Stimulated activated CD8-positive, alpha-beta memory T cell treated with anti-CD3 and anti-CD28 coated beads, Interleukin-7, amount 100 ng/mL, for 4 hours (primary cell): ENCODE measurements around the gene COPB1.
A peak's percentile ranks its signal among the peaks of the same experiment; 100 is the strongest.

Source experiments
- DNase-seq, 2 donors: peaks; one replicate each; pipeline ENCODE4 v3.0.0-alpha.2; 2020; ENCODE audit warnings: low read depth in 2 of 2

The COPB1 gene

DNA sequence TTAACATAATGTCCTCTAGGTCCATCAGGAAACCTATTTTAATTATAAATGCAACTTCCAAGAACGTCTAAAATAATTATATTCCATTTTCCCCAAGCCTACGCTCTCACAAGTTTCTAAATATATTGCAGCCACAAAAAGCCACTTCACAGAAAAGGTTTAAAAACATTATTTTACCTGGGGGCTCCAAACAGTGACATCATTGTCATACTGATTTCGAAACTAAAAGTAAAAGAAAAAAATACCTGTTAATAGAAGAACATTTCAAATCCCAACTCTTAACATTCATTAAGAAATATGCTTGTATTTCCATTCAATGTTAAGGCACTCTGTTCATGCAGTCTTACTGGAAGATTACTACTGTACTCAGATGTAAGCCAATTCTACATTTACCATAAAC is 19.2 kb upstream of the COPB1 start:
- no peak for DNase-seq

DNA sequence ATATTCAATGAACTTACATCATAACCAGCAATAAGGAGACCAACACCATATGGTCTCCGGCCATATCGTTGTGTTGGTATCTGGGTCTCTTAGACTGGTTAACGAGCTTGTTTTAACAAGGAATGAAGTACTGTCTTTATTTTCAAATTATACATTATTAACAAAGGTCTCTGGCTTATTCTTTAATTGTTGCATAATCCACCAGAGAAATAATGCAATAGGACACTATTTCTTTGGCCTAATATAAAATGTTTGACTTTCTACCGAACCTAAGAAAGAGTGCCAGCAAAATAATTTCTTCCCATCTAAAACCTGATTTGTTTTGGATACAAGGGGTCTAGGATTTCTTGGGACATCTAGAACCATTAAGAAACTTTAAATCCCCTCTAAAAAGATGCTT is 14.2 kb upstream of the COPB1 start:
- DNase-seq = no peak

DNA sequence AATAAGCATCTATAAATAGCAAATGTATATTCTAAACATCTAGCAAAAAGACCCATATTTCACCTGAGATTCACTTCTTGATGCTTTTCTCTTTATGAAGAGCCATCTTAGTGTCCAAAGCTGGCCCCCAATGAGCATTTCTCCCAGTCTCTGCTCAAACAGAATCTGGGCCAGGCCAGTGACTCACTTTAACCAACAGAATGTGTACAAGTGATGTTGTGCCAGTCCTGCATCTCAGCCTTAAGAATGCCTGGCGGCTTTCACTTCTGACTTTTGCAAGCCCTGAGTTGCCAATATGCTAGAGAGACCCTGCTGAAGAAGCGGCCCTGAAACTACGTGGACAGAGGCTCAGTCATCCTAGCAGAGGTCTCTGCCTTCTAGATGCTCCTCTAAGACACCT is 6.9 kb upstream of the COPB1 start:
- DNase-seq = no peak

DNA sequence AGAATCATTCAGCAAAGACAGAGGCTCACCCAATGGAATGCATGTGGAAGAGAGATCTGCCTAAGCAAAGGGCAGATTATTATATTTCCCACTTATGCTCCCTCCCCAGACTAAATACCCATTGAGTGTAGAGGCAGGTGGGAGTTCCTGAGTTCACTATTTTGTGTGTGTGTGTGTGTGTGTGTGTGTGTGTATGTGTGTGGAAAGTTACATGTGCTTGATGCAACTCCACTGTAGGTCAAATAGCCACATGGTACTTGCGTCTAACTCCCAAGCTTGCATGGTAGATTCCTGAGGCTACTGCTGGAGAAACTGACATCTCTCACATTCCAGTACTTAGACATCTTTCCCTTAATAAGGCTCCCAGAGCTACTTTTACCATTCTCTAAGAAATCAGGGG is 3.4 kb upstream of the COPB1 start:
- DNase-seq = no peak

DNA sequence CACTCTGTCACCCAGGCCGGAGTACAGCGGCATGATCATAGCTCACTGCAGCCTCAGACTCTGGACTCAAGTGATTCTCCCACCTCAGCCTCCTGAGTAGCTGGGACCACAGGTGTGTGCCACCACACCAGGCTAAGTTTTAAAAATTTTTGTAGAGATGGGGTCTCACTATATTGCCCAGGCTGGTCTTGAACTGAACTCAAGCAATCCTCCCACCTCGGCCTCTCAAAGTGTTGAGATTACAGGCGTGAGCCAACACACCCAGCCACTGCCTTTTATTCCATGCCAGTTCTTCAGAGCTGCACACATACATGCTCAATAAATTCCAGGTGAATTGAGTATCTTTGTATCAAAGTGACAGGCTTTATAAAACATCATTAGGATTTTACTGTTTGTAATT is 2.4 kb upstream of the COPB1 start:
- DNase-seq = no peak

DNA sequence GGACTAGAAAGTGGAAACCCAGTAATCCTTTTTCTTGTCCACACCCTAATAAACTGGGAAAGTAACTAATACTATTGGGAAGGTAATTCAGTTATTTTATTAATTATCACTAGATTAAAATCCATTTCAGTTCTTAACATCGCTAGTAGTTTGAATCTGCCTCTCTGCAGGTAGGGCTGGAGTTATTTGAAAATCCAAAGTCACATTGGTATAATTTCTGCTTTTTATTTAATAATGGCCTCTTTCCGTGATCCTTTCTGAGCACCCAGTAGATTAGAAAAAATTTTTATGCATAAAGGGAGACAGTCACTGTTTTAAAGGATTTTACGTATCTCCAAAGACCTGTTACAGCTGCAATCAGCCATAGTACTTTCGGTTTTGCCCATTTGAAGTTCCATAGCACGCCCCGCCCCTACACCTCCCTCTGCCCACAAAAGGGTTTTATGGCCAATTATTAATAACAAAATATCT is 605 bp upstream of the COPB1 start:
- peak; percentile 24 to 40 for DNase-seq

DNA sequence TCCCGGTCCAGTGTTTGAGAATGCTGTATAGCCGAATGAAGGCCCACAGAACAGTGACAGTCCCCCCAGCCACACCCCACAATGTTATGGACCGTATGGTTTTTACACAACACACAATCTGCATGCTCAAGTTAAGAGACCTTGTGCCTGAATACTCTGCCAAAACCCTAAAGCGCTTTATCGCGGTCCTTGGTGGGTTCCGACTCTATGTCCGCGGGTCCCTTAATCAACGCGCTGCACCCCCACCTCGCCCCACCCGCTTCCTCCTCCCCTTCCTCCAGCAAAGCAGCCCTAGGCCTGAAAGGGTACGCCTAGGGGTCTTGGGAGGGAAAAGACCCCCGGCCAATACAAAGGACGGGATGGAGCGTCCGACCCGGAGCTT is 442 bp downstream of the COPB1 start:
- peak in 1 of 2 donors; percentile 32 for DNase-seq

DNA sequence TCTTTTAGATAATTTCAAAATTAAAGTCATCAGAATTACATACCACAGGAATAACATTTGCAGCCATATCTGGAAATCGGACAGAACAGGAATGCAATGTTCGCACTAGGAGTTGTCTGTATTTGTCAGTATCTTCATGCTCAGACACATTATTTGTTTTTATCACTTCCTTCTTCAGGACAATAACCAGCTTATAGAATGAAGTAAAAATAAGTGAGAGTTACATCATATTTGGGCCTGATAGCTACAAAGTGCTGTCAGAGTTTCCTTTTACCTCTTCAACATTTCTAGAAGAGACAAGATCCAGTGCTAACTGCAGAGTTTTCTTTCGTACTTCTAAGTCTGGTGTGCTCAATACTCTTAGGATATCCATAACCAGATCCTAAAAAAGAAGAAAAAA is 18.9 kb downstream of the COPB1 start:
- no peak for DNase-seq

DNA sequence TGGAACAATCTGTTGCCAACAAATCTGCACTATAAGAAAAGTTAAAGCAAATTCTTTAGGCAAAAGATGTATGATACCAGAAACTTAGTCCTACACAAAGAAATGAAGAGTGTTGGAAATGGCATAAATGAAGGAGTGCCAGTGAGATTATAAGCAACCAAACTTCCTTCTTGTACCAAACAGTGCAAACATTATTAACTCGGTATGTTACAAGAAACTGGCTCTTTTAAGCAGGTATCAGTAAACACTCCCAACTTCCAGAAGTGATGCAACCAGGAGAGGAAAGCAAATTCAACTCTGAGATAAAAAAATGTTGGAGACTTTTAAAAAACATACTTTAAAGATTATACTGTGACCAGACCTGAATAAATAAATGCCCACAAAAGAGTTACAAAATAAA is 28.5 kb downstream of the COPB1 start:
- no peak for DNase-seq

DNA sequence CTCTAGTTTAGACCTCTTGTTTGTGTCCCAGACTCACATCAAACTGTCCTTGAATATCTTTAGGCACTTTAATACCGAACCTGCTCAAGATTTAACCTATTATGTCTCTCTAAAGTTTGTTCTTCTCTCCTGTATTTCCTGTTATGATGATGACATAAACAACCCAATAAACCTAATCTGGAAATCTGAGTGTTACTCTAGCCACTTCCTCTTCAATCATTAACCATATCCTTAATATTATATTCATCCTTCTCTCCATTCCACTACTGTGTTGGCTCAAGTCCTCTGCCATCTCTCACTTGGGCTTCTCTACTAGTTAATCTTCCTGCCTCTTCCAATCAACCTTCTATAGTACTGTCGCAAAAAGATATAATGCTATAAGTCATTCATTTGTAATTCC is 36.0 kb downstream of the COPB1 start:
- no peak for DNase-seq

DNA sequence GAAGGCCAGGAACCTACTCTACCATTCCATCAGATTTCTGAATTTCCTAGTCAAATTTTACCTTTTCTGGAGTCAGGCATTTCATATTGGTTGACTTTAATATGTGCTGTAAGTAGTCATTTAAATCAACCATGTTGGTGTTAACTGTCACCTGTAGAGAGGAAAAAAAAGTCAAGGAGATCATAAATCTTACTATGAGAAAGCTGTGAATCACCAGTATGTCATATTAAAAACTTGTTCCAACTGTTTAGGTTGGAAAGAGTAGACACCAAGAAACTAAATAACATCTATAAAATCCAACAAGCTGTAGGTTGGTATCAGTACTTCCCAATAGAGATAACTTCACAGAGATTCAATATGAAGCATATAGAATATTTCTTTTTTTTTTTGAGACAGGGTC is 39.5 kb downstream of the COPB1 start:
- no peak for DNase-seq

DNA sequence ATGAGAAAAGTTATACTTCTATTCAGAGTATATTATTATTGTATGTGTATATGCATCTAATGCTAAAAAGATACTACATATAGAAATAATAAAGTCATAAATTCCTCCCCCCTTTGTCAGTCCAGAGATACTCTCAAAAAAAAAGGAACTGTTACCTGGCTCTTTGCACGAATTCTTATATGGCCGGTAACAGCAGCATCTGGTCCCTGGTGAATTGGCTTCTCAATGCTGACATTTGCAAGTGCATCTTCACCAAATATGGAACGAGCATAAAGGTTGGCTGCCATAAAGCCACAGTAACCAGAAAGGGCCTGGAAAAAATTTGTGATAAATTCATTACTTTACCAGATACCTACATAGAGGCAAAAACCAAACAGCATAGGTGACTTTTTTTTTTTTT is 41.2 kb downstream of the COPB1 start:
- no peak for DNase-seq

DNA sequence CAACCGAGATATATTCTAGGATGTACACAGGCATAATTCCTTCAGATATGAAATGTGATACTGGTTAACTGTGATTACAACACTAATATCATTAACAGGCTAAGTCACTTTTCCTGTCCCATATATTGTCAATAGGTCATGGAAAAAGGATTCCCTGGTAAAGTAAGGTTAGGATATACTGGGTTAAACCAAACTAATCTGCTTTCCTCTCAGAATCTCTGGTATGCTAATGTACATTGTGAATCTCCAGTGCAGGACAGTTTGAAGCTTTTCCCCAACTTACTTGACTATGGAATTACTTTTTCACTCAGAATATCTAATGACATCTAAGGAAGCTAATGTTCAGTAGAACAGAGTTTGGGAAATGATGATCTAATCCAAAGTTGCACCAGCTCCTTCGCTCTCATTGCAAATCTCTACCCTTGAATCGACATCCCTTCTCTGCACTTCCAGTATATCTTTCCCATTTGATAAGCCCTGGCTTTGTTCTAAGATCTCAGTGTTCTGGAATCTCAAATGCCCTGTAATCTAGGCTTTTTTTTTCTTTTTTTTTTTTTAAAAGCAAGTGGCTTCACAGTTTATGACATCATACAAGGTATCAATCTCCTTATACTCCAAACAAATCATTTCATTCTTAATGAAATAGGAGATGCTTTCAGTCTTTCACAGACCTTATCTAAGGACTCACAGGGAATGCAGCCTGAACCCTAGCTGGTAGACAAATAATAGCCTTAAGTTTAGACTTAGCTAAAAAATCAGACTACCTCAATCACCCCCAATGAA is 43.8 kb downstream of the COPB1 start:
- DNase-seq = no peak

DNA sequence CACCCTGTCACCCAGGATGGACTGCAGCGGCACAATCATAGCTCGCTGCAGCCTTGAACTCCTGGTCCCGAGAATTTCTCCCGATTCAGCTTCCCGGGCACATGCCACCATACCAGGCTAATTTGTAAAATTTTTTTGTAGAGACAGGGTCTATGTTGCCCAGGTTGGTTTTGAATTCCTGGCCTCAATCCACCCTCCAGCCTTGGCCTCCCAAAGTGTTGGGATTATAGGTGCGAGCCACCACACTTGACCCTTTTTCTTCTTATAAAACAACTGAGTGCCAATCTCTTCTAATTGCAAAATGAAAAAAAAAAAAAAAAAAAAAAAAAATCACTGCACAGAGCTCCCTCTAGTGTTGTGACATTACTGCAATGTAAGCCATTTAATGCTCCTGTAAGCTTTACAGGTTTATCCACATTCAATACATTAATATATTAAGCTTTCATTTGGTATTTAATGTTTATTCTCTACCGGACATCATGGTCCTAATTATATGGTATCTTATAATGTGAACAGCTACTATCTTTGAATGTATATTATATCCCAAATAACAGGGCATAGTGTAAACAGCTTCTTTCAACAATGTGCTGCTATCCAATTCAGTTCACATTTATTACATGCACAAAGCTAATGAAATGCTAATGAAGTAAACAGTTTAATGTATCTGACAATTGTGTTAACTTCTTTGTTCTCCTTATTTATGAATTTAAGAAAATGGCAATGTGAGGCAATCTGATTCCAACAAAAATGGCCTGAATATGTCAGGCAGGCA is 44.6 kb downstream of the COPB1 start:
- DNase-seq = no peak

DNA sequence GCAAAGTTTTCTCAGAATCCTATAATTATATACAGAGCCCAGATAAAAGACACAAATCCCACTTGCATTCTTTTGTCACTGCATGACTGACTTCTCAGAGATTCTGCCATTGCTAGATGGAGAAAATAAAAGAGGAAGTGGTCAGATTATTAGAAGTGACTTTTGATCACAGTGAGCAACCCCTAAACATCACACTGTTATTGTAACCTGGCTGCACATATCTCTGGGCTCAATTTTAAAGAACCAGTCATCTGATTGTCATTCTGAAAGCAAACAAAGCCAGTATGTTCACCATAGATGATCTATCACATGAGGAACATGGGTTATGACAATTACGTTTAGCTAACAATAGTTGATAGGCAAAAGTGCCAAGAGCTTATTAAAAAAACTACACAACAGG is 47.8 kb downstream of the COPB1 start:
- DNase-seq = no peak

DNA sequence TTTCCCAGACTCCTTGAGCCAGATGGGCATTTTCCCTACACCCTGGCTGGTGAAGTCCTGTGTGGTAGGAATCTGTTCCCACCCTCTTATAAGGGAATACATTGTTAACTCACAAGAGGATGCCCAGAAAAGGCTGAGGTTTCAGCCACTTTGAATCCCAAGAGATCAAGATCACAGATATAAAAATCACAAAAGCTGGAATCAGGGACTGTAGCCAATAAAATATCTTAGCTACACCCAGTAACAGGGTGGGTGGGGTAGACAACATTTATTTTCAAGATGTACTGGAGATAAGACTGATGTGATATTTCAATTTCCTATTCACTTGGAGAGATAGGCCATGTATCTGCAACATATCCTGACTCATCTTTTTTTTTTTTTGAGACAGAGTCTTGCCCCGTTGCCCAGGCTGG is 50.3 kb downstream of the COPB1 start:
- DNase-seq = no peak

DNA sequence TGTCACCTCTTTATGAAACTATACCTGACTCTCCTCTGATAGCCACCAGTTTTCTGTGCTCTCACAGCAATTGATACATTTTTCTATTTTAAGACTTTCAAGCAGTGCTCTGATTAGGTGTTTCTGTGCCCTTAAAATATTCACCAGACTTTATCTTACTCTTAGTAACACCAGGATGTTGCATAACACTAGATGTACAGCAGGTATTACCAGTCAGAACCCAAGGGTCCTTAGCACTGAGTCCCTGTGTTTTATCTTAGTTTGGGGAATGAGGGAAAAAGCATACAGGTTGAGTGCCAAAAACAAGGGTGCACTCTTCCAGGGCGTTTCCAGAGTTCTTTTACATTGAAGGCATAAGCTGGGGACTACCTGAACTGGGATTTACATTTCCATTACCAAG is 51.4 kb downstream of the COPB1 start:
- DNase-seq = no peak

DNA sequence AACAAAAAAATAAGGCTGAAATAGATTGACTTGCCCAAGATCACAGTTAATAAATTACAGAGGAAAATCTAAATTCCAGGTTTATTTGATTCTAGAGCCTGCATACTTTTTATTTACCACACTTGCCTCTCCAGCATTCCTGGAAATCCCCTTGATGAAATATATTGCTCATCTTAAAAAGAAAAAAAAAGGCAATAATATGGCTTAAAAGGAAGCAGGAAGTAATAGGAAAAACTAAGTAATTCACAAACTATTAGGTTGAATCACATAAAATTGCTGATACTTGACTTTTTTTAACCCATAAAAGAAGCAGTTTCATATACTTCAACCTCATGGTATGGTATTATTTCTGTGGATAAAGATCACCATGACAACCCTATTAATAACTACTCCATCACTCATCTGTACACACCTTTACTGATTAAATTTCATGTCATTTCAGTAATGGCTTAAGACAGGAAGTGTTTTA is 52.9 kb downstream of the COPB1 start:
- DNase-seq = no peak

DNA sequence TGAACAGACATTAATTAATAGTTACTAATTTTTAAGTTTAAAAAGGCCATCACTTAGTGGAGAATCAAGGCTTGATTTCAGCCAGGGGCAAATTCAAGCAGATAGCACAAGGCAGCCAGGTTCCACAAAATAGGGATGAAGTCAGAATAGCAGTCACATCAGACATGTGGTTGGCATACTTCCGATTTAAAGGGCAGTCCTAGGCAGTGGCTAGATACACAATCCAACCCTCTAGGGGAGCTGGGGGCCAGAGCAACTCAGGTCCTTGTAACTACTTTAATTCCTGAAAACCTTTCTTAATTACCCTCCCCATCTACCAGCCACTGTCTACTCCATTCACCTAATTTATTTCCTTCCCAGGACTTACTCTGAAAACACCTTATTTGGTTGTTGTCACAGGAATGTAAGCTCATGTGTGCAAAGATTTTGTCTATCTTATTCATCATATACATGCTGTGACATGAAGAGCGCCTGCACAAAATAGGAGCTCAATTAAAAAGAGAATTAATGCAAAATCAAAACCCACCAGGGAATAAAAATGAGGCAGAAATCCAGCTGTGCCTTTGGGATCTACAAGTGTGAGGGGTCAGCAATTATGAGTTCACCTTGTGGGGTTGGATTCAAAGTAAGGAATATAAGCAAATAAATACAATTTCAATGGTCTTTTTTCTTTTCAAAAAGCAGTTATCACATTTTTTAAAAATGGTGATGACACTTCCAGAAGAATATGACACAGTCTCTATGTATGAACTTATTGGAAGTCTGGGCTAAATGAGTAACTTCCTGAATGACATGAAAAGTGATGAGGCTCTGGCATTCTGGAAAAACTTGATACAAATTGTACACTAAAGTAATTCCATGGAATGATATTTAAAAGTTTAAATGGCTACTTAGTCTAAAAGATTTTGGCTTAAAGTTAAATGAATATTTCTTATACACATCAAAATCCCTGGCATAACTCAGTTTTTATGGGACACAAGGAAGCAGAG is 53.8 kb downstream of the COPB1 start:
- DNase-seq = no peak

DNA sequence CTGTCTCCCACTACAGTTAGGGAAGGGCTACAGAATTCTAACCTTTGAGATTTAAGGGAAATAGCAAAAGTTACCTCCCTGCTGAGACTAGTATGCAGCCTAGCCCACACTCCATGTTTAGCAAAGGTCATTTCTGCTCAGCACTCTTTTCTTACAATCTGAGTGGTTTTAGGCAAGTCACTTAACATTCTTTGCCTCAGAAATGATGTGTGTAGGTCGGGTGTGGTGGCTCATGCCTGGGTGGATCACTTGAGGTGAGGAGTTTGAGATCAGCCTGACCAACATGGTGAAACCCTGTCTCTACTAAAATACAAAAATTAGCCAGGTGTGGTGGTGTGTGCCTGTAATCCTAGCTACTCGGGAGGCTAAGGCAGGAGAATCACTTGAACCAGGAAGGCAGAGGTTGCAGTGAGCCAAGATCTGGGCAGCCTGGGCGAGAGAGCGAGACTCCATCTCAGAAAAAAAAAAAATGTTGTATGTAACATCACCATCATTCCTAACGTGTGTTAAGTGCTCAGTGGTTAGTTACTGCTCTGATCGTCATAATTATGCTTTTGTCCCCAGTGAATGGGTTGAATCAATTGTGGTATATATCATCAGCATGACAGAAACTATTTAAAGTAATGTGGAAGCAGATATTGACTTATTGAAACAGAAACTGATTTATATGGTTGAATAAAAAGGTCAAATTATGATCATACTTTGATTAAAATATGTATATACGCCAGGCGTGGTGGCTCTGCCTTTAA is 55.0 kb downstream of the COPB1 start:
- no peak for DNase-seq

DNA sequence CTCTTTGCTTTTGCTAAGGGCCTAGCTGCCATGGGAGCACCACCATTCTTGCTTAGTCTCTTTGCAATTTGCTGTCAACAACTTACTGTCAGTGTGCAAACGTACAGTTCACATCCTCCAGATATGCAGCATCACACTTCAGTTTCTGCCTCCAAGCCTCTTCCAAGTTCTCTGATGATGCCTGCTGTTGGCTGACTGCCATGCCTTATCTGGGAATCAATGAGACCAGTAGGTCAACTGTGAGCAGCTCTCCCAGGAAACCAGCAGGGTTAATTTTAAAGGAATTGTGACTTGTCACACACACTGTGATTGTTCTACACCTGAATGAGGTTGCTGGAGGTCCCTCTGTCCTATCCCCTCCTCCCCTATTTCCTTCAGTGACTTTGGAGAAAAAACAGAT is 56.0 kb downstream of the COPB1 start:
- DNase-seq = no peak
